Measurements from ENCODE around the gene SGSM2.

DNA sequence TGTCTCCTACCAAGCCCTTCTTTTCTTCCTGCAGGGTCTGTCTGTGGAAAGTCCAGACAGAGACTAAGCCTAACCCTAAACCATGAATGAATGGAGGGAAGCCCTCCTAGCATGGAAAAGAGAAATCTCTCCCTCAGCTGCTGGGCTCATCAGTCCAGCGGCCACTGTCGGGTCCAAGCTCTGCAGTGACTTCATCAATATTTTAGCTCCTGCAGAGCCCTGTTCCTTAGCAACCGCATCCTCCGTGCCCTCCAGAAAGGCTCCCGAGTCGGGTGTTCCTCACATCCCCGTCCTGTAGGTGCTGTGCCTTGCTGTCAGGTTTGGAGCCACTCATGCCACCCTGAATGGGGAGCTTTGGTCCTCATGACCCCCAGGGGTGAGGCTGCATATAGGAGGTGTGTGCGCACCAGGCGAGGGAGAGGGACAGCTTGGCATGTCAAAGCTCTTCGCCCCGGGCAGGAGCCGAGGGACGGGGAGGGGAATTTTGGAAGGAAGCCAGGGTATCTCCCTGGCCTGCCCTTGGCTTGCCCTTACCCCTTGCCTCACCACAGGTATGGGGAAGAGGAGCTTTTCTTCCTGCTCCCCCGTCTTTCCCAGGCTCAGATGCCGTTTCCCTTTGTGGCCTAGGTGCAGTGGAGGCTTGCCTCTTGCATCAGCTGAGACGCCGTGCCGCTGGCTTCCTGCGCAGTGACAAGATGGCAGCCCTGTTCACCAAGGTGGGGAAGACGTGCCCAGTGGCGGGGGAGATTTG is 23.9 kb downstream of the SGSM2 start:
- no peak for TF ChIP-seq EZH2 (IDR thresholded peaks at IDR 0.05; ENCODE audit: low read length, unreplicated experiment)
- TF ChIP-seq, protein P1, sequence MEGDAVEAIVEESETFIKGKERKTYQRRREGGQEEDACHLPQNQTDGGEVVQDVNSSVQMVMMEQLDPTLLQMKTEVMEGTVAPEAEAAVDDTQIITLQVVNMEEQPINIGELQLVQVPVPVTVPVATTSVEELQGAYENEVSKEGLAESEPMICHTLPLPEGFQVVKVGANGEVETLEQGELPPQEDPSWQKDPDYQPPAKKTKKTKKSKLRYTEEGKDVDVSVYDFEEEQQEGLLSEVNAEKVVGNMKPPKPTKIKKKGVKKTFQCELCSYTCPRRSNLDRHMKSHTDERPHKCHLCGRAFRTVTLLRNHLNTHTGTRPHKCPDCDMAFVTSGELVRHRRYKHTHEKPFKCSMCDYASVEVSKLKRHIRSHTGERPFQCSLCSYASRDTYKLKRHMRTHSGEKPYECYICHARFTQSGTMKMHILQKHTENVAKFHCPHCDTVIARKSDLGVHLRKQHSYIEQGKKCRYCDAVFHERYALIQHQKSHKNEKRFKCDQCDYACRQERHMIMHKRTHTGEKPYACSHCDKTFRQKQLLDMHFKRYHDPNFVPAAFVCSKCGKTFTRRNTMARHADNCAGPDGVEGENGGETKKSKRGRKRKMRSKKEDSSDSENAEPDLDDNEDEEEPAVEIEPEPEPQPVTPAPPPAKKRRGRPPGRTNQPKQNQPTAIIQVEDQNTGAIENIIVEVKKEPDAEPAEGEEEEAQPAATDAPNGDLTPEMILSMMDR (conservative IDR thresholded peaks at IDR 0.05; ENCODE audit: low read depth, low read length), result no peak
- TF ChIP-seq EZH2phosphoT487 (IDR thresholded peaks at IDR 0.05; ENCODE audit: borderline replicate concordance, low read length), result no peak
